ENCODE data around the gene TFAP2A.
A peak's percentile ranks its signal among the peaks of the same experiment; 100 is the strongest.

Gene TFAP2A

DNA sequence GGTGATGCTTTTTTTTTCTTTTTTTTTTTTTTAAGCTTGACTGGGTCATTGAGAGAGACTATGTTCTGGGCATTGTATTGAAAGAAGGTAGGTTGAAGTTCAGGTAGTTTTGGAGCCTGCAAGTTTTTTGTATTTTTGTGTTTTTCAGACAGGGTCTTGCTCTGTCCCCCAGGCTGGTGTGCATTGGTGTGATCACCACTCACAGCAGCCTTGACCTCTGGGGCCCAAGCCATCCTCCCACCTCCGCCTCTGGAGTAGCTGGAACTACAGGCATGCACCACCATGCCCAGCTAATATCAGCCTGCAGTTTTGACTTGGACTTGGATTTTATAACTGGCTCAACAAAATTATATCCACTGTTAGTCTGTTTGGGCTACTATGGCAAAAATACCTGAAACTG lies 31.7 kb upstream of the TFAP2A start:
- Histone ChIP-seq H3K27me3 (replicated peaks; ENCODE audit: control insufficient read depth, insufficient read depth, low read length) (no peaks in the 10 kb centered on the region), H3K9me3 (ENCODE audit: control insufficient read depth, low read length) (no peaks in the 10 kb centered on the region), H3K9ac (ENCODE audit: low read length) (no peak overlapping the region), H3K4me3 (ENCODE audit: low read length) (no peak overlapping the region), H3K4me1 (ENCODE audit: control insufficient read depth, insufficient read depth, low read length) (peaks cover 3% of the 10 kb centered on the region), H3K36me3 (ENCODE audit: control insufficient read depth, insufficient read depth, low read length, severe bottlenecking) (no peaks in the 10 kb centered on the region)
- DNase-seq (ENCODE audit: low read depth), result no peak

DNA sequence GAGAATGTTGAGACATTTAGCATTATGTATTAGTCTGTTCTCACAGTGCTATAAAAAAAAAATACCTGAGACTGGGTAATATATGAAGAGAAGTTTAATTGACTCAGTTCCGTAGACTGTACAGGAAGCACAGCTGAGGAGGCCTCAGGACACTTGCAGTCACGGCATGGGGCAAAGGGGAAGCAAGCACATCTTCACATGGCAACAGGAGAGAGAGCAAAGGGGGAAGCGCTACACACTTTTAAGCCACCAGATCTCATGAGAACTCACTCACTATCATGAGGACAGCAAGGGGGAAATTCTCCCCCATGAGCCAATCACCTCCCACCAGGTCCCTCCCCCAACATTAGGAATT lies 26.8 kb upstream of the TFAP2A start:
- no peaks in the 10 kb centered on the region for H3K27me3 ChIP-seq (replicated peaks; ENCODE audit: control insufficient read depth, insufficient read depth, low read length)
- no peaks in the 10 kb centered on the region for H3K36me3 ChIP-seq (ENCODE audit: control insufficient read depth, insufficient read depth, low read length, severe bottlenecking)
- H3K9me3 ChIP-seq (ENCODE audit: control insufficient read depth, low read length), result no peaks in the 10 kb centered on the region
- H3K4me3 ChIP-seq (ENCODE audit: low read length), result no peak overlapping the region
- H3K9ac ChIP-seq (ENCODE audit: low read length), result no peak overlapping the region
- DNase-seq (ENCODE audit: low read depth), result no peak
- peaks cover 12% of the 10 kb centered on the region for H3K4me1 ChIP-seq (ENCODE audit: control insufficient read depth, insufficient read depth, low read length)

DNA sequence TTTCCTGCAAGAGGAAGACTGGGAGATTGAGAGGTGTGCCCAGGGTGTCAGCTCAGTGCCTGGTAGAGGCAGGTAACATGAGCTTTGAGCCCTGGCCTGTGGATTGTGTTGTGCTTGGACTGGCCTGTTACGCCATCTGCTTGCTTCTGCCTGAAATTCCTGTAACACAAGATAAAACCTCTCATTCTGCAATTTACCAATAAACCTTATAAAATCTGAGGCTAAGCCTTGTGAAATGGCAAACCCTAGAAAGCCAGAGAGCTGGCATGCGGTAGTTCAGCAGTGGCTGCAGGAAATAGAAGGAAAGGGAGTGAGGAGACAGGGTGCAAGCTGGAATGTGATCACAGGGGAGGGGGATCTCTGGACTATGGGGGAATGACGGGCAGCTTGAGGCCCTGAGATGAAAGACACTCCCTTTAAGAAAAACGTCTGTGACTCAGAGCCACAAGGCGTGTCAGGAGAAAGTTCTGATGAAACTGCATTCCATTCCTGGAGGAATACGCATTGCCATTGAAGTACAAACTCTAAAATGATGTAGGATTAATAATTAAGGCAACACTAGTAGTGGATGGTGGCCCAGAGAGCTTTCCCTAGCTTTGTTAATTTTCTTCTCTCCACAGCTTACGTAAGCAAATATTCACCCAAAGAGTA lies 26.3 kb upstream of the TFAP2A start:
- Histone ChIP-seq H3K36me3 (ENCODE audit: control insufficient read depth, insufficient read depth, low read length, severe bottlenecking) (no peaks in the 10 kb centered on the region), H3K4me3 (ENCODE audit: low read length) (no peak overlapping the region), H3K4me1 (ENCODE audit: control insufficient read depth, insufficient read depth, low read length) (peaks cover 12% of the 10 kb centered on the region), H3K9me3 (ENCODE audit: control insufficient read depth, low read length) (no peaks in the 10 kb centered on the region), H3K9ac (ENCODE audit: low read length) (no peak overlapping the region), H3K27me3 (replicated peaks; ENCODE audit: control insufficient read depth, insufficient read depth, low read length) (no peaks in the 10 kb centered on the region)
- peak; percentile 96 for DNase-seq (ENCODE audit: low read depth)

DNA sequence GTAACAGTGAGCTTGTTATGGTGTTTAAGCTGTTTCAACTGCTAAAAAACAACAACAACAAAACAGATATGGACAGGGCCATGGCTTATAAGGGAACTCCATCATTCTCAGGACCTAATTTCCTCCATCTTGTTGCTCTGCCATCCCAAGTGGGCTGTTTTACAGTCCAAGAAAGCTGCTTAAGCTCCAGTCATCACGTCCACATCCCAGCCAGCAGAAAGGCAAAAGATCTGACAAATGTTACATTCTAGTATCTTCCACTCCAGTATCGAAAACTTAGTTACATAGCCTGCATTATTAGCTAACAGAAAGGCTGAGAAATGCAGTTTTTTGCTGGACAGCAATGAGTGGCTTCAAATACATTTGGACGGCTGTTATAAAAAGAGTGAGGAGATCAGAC lies 23.0 kb upstream of the TFAP2A start:
- Histone ChIP-seq H3K27me3 (replicated peaks; ENCODE audit: control insufficient read depth, insufficient read depth, low read length) (no peaks in the 10 kb centered on the region), H3K9me3 (ENCODE audit: control insufficient read depth, low read length) (no peaks in the 10 kb centered on the region), H3K36me3 (ENCODE audit: control insufficient read depth, insufficient read depth, low read length, severe bottlenecking) (no peaks in the 10 kb centered on the region), H3K4me3 (ENCODE audit: low read length) (no peak overlapping the region), H3K4me1 (ENCODE audit: control insufficient read depth, insufficient read depth, low read length) (peaks cover 12% of the 10 kb centered on the region), H3K9ac (ENCODE audit: low read length) (no peak overlapping the region)
- DNase-seq (ENCODE audit: low read depth), result no peak

DNA sequence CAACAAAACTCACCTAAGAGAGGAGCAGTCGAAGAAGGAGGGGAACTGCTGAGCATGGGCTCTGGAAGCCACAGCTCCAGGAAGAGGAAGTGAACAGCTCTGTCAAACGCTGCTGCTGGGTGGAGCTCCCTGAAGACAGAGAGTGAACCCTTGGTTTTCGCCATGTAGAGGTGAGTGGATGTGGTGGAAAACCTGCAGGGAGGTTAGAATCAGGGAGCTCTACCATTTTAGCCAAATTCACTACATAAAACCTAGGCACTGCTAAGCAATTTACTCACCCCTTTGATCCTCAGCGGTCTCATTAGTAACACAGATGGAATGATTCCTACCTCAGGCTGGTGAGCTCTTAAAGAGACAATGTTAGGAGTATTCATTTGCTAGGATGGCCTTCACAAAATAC lies 19.4 kb upstream of the TFAP2A start:
- H3K9me3 ChIP-seq (ENCODE audit: control insufficient read depth, low read length), result no peaks in the 10 kb centered on the region
- H3K36me3 ChIP-seq (ENCODE audit: control insufficient read depth, insufficient read depth, low read length, severe bottlenecking), result no peaks in the 10 kb centered on the region
- H3K9ac ChIP-seq (ENCODE audit: low read length), result no peak overlapping the region
- no peaks in the 10 kb centered on the region for H3K27me3 ChIP-seq (replicated peaks; ENCODE audit: control insufficient read depth, insufficient read depth, low read length)
- no peaks in the 10 kb centered on the region for H3K4me1 ChIP-seq (ENCODE audit: control insufficient read depth, insufficient read depth, low read length)
- DNase-seq (ENCODE audit: low read depth), result no peak
- no peak overlapping the region for H3K4me3 ChIP-seq (ENCODE audit: low read length)

DNA sequence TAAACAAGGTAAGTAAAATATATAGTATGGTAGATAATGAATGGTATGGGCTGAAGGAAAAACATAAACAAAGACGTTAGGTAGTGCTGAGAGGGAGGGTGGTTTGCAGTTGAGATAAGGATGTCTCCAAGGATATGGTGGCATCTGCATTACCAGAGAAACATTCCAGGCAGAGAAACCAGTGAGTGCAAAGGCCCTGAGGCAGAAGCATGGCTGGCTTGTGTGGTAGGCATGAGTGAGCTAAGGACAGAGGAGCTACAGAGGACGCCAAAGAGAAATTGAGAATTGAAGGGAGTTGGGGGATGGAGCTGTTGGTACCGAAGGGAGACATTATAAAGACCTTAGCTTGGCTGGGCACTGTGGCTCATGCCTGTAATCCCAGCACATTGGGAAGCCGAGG lies 18.4 kb upstream of the TFAP2A start:
- DNase-seq (ENCODE audit: low read depth), result no peak
- Histone ChIP-seq H3K36me3 (ENCODE audit: control insufficient read depth, insufficient read depth, low read length, severe bottlenecking) (no peaks in the 10 kb centered on the region), H3K27me3 (replicated peaks; ENCODE audit: control insufficient read depth, insufficient read depth, low read length) (no peaks in the 10 kb centered on the region), H3K4me3 (ENCODE audit: low read length) (no peak overlapping the region), H3K9me3 (ENCODE audit: control insufficient read depth, low read length) (no peaks in the 10 kb centered on the region), H3K4me1 (ENCODE audit: control insufficient read depth, insufficient read depth, low read length) (no peaks in the 10 kb centered on the region), H3K9ac (ENCODE audit: low read length) (no peak overlapping the region)

- H3K4me3 ChIP-seq (ENCODE audit: low read length), result no peak overlapping the region
- H3K9ac ChIP-seq (ENCODE audit: low read length), result no peak overlapping the region
- peaks cover 3% of the 10 kb centered on the region for H3K4me1 ChIP-seq (ENCODE audit: control insufficient read depth, insufficient read depth, low read length)
- H3K9me3 ChIP-seq (ENCODE audit: control insufficient read depth, low read length), result no peaks in the 10 kb centered on the region
- H3K27me3 ChIP-seq (replicated peaks; ENCODE audit: control insufficient read depth, insufficient read depth, low read length), result no peaks in the 10 kb centered on the region
- no peak for DNase-seq (ENCODE audit: low read depth)
- H3K36me3 ChIP-seq (ENCODE audit: control insufficient read depth, insufficient read depth, low read length, severe bottlenecking), result no peaks in the 10 kb centered on the region
Measured at GRCh38 chr6:10431423-10432164, 16.7 kb upstream of the TFAP2A start.

DNA sequence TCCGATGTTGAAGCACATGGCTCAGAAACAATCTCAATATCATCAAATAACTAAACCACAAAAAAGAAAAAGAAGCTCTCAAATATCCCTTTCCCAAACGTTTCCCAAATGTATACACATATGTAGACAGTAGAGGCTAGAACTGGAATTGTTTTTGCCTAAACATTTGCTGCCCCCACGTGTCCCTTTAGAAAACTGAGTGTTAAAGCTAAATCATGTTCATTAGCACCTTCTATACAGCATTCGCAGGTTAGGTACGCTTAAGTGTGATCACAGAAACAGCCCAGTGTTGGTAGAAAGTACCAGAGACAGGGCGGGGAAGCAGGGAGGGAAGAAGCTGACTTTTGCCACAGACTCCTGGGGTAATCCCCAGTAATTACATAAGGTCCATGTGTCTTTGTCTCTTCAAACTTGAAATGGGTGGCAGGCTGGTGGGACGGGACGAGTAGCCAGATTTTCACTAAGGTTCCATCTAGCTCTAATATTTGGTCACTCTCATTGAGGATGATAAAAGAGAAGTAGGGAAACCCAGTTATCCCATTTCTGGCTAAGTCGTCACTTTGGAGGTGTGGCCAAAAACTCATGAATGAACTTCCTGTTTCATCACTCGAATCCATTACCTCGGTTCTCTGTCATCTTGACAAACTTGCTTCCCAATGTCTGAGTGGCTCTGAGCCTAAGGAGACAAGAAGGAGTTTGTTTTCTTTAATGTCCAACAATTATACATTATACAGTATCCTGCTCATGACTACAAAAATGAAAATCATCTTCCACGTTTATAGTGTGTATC lies 15.0 kb upstream of the TFAP2A start:
- H3K4me1 ChIP-seq (ENCODE audit: control insufficient read depth, insufficient read depth, low read length), result peaks cover 16% of the 10 kb centered on the region
- H3K4me3 ChIP-seq (ENCODE audit: low read length), result peak overlapping the region; percentile 40
- no peaks in the 10 kb centered on the region for H3K9me3 ChIP-seq (ENCODE audit: control insufficient read depth, low read length)
- H3K36me3 ChIP-seq (ENCODE audit: control insufficient read depth, insufficient read depth, low read length, severe bottlenecking), result no peaks in the 10 kb centered on the region
- DNase-seq (ENCODE audit: low read depth), result peak; percentile 75
- no peak overlapping the region for H3K9ac ChIP-seq (ENCODE audit: low read length)
- peaks cover 7% of the 10 kb centered on the region for H3K27me3 ChIP-seq (replicated peaks; ENCODE audit: control insufficient read depth, insufficient read depth, low read length)

- Histone ChIP-seq H3K27me3 (replicated peaks; ENCODE audit: control insufficient read depth, insufficient read depth, low read length) (peaks cover 36% of the 10 kb centered on the region), H3K4me3 (ENCODE audit: low read length) (peak overlapping the region; percentile 85), H3K36me3 (ENCODE audit: control insufficient read depth, insufficient read depth, low read length, severe bottlenecking) (no peaks in the 10 kb centered on the region), H3K9me3 (ENCODE audit: control insufficient read depth, low read length) (no peaks in the 10 kb centered on the region), H3K9ac (ENCODE audit: low read length) (peak overlapping the region; percentile 74), H3K4me1 (ENCODE audit: control insufficient read depth, insufficient read depth, low read length) (peaks cover 16% of the 10 kb centered on the region)
- DNase-seq (ENCODE audit: low read depth), result no peak
Measured at GRCh38 chr6:10426781-10427279, 12.0 kb upstream of the TFAP2A start.

DNA sequence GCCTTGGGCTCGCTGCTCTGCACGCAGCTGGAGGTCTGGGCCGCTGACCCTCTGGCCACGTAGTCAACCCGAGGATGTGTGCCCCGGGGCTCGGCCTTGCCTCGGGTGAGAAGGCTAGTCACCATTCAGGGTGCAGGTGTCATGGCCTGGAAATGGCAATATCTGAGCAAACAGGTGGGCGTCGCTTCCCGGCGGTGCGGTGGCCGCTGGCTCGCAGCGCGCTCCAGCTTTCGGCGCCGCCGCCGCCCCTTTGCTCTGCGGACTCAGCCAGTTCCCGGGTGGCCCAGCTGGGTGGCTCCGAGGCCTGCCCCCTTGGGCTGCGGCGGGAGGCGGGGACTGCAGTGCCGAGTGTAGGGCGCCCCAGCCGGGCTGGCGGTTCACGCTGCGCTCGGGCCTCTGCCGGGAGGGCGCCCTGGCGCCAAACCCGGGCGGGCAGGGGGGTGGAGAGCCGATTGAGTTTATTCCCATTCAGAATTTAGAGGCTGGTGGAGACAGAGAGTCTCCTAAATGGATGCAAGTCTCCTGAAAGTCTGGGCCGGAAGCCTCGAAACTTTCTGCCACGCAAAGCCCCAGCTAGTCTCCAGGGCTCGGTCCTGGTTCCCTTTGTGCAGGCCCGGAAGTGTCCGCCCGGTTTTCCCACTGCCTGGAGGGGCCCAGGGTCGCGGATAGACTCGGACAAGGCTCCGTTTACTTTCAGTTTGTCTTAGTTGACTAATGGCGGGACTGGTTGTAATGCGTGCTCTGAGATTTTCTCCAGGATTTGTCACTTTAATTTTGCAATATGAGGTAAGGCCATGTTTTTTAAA lies 11.3 kb upstream of the TFAP2A start:
- H3K4me1 ChIP-seq (ENCODE audit: control insufficient read depth, insufficient read depth, low read length), result peaks cover 16% of the 10 kb centered on the region
- peaks cover 42% of the 10 kb centered on the region for H3K27me3 ChIP-seq (replicated peaks; ENCODE audit: control insufficient read depth, insufficient read depth, low read length)
- DNase-seq (ENCODE audit: low read depth), result peak; percentile 76
- H3K9me3 ChIP-seq (ENCODE audit: control insufficient read depth, low read length), result no peaks in the 10 kb centered on the region
- H3K36me3 ChIP-seq (ENCODE audit: control insufficient read depth, insufficient read depth, low read length, severe bottlenecking), result no peaks in the 10 kb centered on the region
- peak overlapping the region; percentile 85 for H3K4me3 ChIP-seq (ENCODE audit: low read length)
- H3K9ac ChIP-seq (ENCODE audit: low read length), result peak overlapping the region; percentile 74
